HUES48 (cell line): ENCODE results near the gene SLC13A2.

Experiments used
- H3K27ac ChIP-seq: one replicate; pipeline ENCODE4 v1.7.0; 2013; ENCODE audit warnings: low read depth, low read length, inconsistent platforms
- H3K27me3 ChIP-seq: 2 replicates; pipeline ENCODE4 v1.6.1; 2013; ENCODE audit warnings: mild to moderate bottlenecking, low read length; ENCODE audit not compliant: control insufficient read depth, insufficient read depth
- H3K36me3 ChIP-seq: 2 replicates; pipeline ENCODE4 v1.6.1; 2013; ENCODE audit warnings: low read length; ENCODE audit not compliant: control insufficient read depth, insufficient read depth
- H3K4me1 ChIP-seq: 2 replicates; pipeline ENCODE4 v1.6.1; 2013; ENCODE audit warnings: mild to moderate bottlenecking, low read length; ENCODE audit not compliant: control insufficient read depth, insufficient read depth
- H3K4me3 ChIP-seq: 2 replicates; pipeline ENCODE4 v1.5.1; 2013; ENCODE audit warnings: mild to moderate bottlenecking, low read depth, low read length
- H3K9ac ChIP-seq: 2 replicates; pipeline ENCODE4 v1.6.1; 2013; ENCODE audit warnings: mild to moderate bottlenecking, low read depth, low read length, moderate library complexity
- H3K9me3 ChIP-seq: 2 replicates; pipeline ENCODE4 v1.6.1; 2013; ENCODE audit warnings: low read length; ENCODE audit not compliant: control insufficient read depth, insufficient read depth

The SLC13A2 gene

DNA sequence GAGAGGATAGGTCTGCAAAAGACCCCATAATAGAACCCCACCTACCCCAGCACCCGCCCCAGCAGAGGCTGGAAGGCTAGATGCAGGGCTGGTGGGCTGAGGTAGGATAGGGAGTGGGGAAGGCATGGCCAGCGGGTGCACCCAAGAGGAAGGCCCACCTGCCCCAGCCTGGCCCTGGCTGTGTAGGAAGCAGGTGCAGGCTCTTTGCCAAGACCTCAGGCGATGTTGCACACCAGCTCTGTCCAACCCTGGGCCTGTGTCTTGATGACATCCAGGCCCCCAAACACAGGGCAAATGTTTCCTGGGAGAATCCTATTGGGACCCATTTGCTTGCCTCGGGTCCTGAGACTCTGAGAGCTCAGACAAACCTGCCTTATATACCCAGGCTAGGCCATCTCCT is 66.8 kb downstream of the SLC13A2 start:
- Histone ChIP-seq H3K9me3 (no peaks in the 10 kb centered on the region), H3K36me3 (no peaks in the 10 kb centered on the region), H3K27ac (no peak overlapping the region), H3K27me3 (no peaks in the 10 kb centered on the region), H3K4me1 (peaks cover 5% of the 10 kb centered on the region; the same call in 1 of the 2 replicates), H3K4me3 (no peak overlapping the region), H3K9ac (no peak overlapping the region)

DNA sequence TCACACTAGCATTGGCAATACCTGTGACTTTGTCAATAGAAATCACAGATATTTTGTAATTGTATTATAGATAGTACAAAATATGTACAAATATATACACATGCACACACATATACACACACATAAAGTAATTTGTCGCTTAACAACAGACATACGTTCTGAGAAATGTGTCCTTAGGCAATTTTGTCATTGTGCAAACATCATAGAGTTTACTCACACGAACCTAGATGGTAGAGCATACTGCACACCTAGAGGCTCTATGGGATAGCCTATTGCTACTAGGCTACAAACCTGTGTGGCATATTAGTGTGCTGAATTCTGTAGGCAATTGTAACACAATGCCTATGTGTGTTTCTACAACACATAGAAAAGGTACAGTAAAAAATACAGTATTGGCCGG is 68.0 kb downstream of the SLC13A2 start:
- Histone ChIP-seq H3K27ac (no peak overlapping the region), H3K9me3 (no peaks in the 10 kb centered on the region), H3K27me3 (no peaks in the 10 kb centered on the region), H3K4me3 (no peak overlapping the region), H3K36me3 (peaks cover 2% of the 10 kb centered on the region), H3K9ac (no peak overlapping the region), H3K4me1 (peaks cover 5% of the 10 kb centered on the region; the same call in 1 of the 2 replicates)

DNA sequence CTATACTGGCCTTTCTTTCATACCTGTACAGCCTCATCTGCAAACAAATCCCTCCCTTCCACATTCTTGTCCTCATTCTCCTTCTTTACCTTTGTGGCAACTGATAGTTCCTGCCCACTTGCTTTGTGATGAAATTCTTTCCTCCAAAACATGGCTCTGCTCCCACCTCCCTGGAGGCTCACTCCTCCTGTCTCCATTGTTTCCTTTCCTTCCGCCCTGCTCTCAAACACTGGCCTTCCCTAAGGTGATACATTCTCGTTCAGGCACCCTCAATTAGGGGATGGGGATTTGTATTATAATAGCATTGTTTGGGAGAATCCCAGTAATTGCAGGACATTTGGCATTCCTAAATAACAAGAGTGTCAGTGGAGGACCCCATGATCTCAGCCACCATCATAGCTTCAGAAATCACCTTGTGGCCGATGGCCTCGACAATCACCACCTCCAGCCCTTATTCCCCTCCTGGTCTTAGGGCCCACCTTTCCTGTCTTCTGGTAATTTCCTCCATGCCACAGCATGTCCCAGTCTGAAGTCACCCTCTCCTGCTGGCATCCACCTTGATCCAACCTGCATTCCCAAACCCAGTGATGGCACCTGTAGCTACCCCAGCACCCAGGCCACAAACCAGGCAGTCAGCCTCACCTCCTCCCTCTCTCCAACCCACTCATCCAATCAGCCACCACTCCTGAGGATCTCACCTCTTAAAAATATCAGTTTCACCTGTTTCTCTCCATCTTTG is 71.1 kb downstream of the SLC13A2 start:
- H3K9ac ChIP-seq, result no peak overlapping the region
- no peak overlapping the region for H3K27ac ChIP-seq
- H3K9me3 ChIP-seq, result no peaks in the 10 kb centered on the region
- no peaks in the 10 kb centered on the region for H3K27me3 ChIP-seq
- H3K4me1 ChIP-seq, result peaks cover 9% of the 10 kb centered on the region; the same call in 1 of the 2 replicates
- H3K4me3 ChIP-seq, result no peak overlapping the region
- H3K36me3 ChIP-seq, result peaks cover 13% of the 10 kb centered on the region

DNA sequence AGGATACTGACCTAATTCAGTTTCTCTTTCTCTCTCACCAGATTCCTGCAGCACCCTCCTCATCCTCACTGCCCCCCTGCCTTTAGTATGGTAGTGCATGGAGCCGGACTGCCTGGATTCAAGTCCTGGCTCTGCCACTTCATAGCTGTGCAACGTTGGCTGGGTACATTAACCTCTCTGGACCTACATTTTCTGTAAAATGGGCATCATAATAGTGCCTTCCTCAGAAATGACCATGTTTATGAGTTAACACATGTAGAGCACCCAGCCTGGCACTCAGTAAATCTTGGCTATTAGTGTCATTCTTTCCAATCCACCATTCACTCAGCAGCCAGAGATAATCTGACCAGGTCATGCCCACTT is 71.7 kb downstream of the SLC13A2 start:
- H3K9ac ChIP-seq, result no peak overlapping the region
- no peaks in the 10 kb centered on the region for H3K9me3 ChIP-seq
- no peaks in the 10 kb centered on the region for H3K27me3 ChIP-seq
- peaks cover 9% of the 10 kb centered on the region; the same call in 1 of the 2 replicates for H3K4me1 ChIP-seq
- H3K36me3 ChIP-seq, result peaks cover 13% of the 10 kb centered on the region
- no peak overlapping the region for H3K27ac ChIP-seq
- H3K4me3 ChIP-seq, result no peak overlapping the region

DNA sequence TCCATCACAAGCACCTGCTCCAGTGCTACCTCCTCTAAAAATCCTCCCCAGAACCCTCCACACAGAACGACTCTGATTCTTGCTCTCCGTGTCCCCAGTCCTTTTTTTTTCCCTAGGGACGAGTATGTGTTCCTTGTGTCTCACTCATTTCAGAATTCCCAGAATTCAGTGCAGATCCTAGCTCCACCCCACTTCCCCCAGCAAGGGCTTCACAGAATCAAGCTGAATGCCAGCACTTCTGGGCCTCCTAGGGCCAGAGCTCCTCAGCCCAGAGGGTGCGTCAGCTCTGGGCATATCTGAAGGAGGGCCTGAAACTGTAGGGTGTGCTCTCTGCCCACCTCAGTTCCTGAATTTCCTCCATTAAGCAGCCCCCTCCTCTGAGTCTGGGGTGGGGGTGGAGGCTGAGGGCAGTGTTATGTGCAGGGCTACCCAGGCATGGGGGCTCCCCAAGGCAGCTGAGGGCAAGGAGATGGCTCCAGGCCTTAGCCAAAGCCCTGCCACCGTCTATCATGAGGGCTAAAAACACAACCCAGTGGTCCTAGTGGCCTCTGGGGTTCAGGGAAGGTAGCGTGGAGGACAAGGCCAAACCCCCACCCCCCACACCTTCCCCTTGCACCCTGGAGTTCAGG is 72.5 kb downstream of the SLC13A2 start:
- H3K4me3 ChIP-seq, result no peak overlapping the region
- H3K36me3 ChIP-seq, result peaks cover 13% of the 10 kb centered on the region
- no peak overlapping the region for H3K27ac ChIP-seq
- no peaks in the 10 kb centered on the region for H3K27me3 ChIP-seq
- no peaks in the 10 kb centered on the region for H3K9me3 ChIP-seq
- H3K4me1 ChIP-seq, result peaks cover 9% of the 10 kb centered on the region; the same call in 1 of the 2 replicates
- no peak overlapping the region for H3K9ac ChIP-seq

DNA sequence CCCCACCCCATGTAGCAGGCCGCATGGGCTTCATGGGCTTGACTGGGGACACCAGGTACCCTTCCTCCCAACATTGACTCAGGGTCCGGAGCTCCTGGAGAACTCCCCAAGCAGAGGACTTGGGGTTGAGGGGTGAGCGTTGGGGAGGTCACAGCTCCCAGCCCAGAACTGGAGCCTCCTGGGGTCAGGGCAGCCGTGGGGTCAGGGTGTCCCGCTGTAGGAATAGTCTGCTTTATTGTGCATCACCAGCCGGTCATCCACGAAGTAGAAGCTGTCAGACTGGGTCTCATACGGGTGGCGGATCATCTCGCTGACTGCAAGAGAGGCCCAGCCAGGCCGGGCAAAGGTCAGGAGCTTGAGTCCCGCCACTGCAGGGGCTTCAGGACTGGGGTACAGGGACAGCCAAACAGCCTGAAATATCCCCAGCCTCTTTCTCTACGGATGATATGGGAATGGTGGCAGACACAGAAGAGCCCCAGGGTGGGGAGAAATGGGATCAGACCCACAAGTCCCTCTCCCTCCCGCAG is 73.7 kb downstream of the SLC13A2 start:
- H3K9ac ChIP-seq, result no peak overlapping the region
- H3K4me1 ChIP-seq, result peaks cover 9% of the 10 kb centered on the region; the same call in 1 of the 2 replicates
- H3K27ac ChIP-seq, result no peak overlapping the region
- no peak overlapping the region for H3K4me3 ChIP-seq
- peaks cover 13% of the 10 kb centered on the region for H3K36me3 ChIP-seq
- no peaks in the 10 kb centered on the region for H3K9me3 ChIP-seq
- H3K27me3 ChIP-seq, result no peaks in the 10 kb centered on the region
